SK-N-SH (cell line): ENCODE data around the gene ESRRG. TPM values are rescaled to one million over a fixed set of nuclear protein-coding genes. Genes with fewer than 3 reads are reported as not detected.

ENCODE experiments used
- CTCF ChIA-PET: fragments of 300-600, 350-600 bp; formaldehyde crosslinking; extraction: SDS; loops from one replicate; lab custom pipeline; 2021; lab: Yijun Ruan, JAX
- POLR2A ChIA-PET: fragments of 350-600 bp; sonication (Branson Sonifier 250); formaldehyde crosslinking; extraction: SDS; loops from one replicate; lab custom pipeline; 2020; ENCODE audit warnings: antibody characterized with exemption, inconsistent platforms; lab: Yijun Ruan, JAX
- DNase-seq: peaks from one replicate; pipeline ENCODE4 v3.0.0; 2012
- H2AFZ ChIP-seq: fragments of 200-600 bp; sonication (generic); 2 replicates; pipeline ENCODE4 v1.8.1; 2016; ENCODE audit warnings: antibody characterized with exemption, mild to moderate bottlenecking, low read depth
- H3F3A ChIP-seq: fragments of 200-600 bp; sonication (generic); replicated peaks from 2 replicates; pipeline ENCODE3; 2016; ENCODE audit warnings: antibody characterized with exemption, mild to moderate bottlenecking; ENCODE audit not compliant: insufficient read depth
- H3K27ac ChIP-seq, 2 experiments: fragments of 200-500 bp in 1 of 2; fragments of 200-600 bp in 1 of 2; sonication (Bioruptor generic) in 1 of 2; sonication (generic), shearing (Covaris generic) in 1 of 2; 2 replicates each; pipeline versions ENCODE4 v1.5.1 to v1.6.1; 2014 to 2016; ENCODE audit warnings: low read depth in 2 of 2, inconsistent platforms in 1 of 2, low read length in 1 of 2, mild to moderate bottlenecking in 1 of 2, mixed read lengths in 1 of 2
- H3K27me3 ChIP-seq: fragments of 200-600 bp; sonication (generic), shearing (Covaris generic); 2 replicates; pipeline ENCODE4 v1.6.1; 2016; ENCODE audit warnings: mixed run types; ENCODE audit not compliant: insufficient read depth
- H3K36me3 ChIP-seq, 2 experiments: fragments of 200-500 bp in 1 of 2; fragments of 200-600 bp in 1 of 2; sonication (Bioruptor generic) in 1 of 2; sonication (generic) in 1 of 2; replicated peaks in 1 of 2; 2 replicates each; pipeline versions ENCODE3 to v1.5.1; 2014 to 2016; ENCODE audit warnings: low read length in 1 of 2, mild to moderate bottlenecking in 1 of 2; ENCODE audit not compliant: insufficient read depth in 2 of 2, control insufficient read depth in 1 of 2
- H3K4me1 ChIP-seq, 2 experiments: fragments of 200-500 bp in 1 of 2; fragments of 200-600 bp in 1 of 2; sonication (Bioruptor generic) in 1 of 2; sonication (generic), shearing (Covaris generic) in 1 of 2; 2 replicates each; pipeline versions ENCODE4 v1.5.1 to v1.6.1; 2014 to 2016; ENCODE audit warnings: low read depth in 1 of 2, low read length in 1 of 2, mixed run types in 1 of 2; ENCODE audit not compliant: insufficient read depth in 2 of 2, control insufficient read depth in 1 of 2
- H3K4me2 ChIP-seq: fragments of 200-600 bp; sonication (generic), shearing (Covaris generic); 2 replicates; pipeline ENCODE4 v1.6.1; 2017; ENCODE audit warnings: mixed run types
- H3K4me3 ChIP-seq, 2 experiments: fragments of 200-500 bp in 1 of 2; fragments of 200-600 bp in 1 of 2; sonication (Bioruptor generic) in 1 of 2; sonication (generic), shearing (Covaris generic) in 1 of 2; 2 replicates each; pipeline versions ENCODE4 v1.5.1 to v1.8.1; 2014 to 2016; ENCODE audit warnings: low read depth in 2 of 2, inconsistent platforms in 1 of 2, low read length in 1 of 2, mild to moderate bottlenecking in 1 of 2, mixed read lengths in 1 of 2, moderate library complexity in 1 of 2
- H3K79me2 ChIP-seq: fragments of 200-600 bp; sonication (generic); 2 replicates; pipeline ENCODE4 v1.8.1; 2017; ENCODE audit warnings: mild to moderate bottlenecking; ENCODE audit not compliant: insufficient read depth
- H3K9ac ChIP-seq: fragments of 200-600 bp; sonication (generic); 2 replicates; pipeline ENCODE4 v1.6.1; 2017; ENCODE audit warnings: mixed run types
- H3K9me2 ChIP-seq: fragments of 200-600 bp; sonication (generic); 2 replicates; pipeline ENCODE4 v1.6.1; 2017; ENCODE audit warnings: mixed run types
- H3K9me3 ChIP-seq: fragments of 200-600 bp; sonication (generic); 2 replicates; pipeline ENCODE4 v1.6.1; 2017; ENCODE audit warnings: mixed run types, mild to moderate bottlenecking, moderate library complexity
- H4K20me1 ChIP-seq: fragments of 200-600 bp; sonication (generic); 2 replicates; pipeline ENCODE4 v1.6.1; 2017; ENCODE audit warnings: mild to moderate bottlenecking, mixed run types; ENCODE audit not compliant: insufficient read depth
- CHD2 ChIP-seq: fragments of 150-350 bp; IDR thresholded peaks from 2 replicates; pipeline ENCODE4 v1.6.1; 2018; ENCODE audit warnings: low read length; ENCODE audit not compliant: partially characterized antibody
- CTCF ChIP-seq: fragments of 200-600 bp; sonication (generic); IDR thresholded peaks from 2 replicates; pipeline ENCODE4 v1.6.1; 2017; ENCODE audit warnings: antibody characterized with exemption, mild to moderate bottlenecking, moderate library complexity
- ELF1 ChIP-seq: IDR thresholded peaks from 2 replicates; pipeline ENCODE4 v1.4.0; 2012
- EP300 ChIP-seq, 2 experiments: IDR thresholded peaks; 2 replicates each; pipeline versions ENCODE4 v1.4.0 to v1.6.1; 2012; ENCODE audit warnings: borderline replicate concordance in 1 of 2, low read depth in 1 of 2, low read length in 1 of 2
- FOXM1 ChIP-seq: IDR thresholded peaks from 2 replicates; pipeline ENCODE4 v1.4.0; 2012; ENCODE audit warnings: low read depth, mild to moderate bottlenecking
- GATA2 ChIP-seq: sonication (generic); formaldehyde crosslinking; IDR thresholded peaks from 2 replicates; pipeline ENCODE4 v1.5.0; 2020; ENCODE audit warnings: mild to moderate bottlenecking, missing genetic modification reagents
- IRF3 ChIP-seq: fragments of 150-350 bp; IDR thresholded peaks from 2 replicates; pipeline ENCODE4 v1.6.1; 2016; ENCODE audit warnings: mild to moderate bottlenecking, low read depth, low read length
- JUND ChIP-seq: IDR thresholded peaks from 2 replicates; pipeline ENCODE4 v1.4.0; 2012
- MAX ChIP-seq: IDR thresholded peaks from 2 replicates; pipeline ENCODE4 v1.4.0; 2012; ENCODE audit warnings: low read depth
- MEF2A ChIP-seq: IDR thresholded peaks from 2 replicates; pipeline ENCODE4 v1.4.0; 2012; ENCODE audit warnings: low read depth, borderline replicate concordance
- MXI1 ChIP-seq: IDR thresholded peaks from 2 replicates; pipeline ENCODE4 v1.6.1; 2012; ENCODE audit warnings: mild to moderate bottlenecking, low read depth, low read length, improper control_type of control experiment
- NFIC ChIP-seq: IDR thresholded peaks from 2 replicates; pipeline ENCODE4 v1.4.0; 2012; ENCODE audit warnings: borderline replicate concordance
- PBX3 ChIP-seq: IDR thresholded peaks from 2 replicates; pipeline ENCODE4; 2012
- POLR2AphosphoS5 ChIP-seq: IDR thresholded peaks from 2 replicates; pipeline ENCODE4 v1.6.1; 2012; ENCODE audit warnings: low read depth, low read length
- RAD21 ChIP-seq: IDR thresholded peaks from 2 replicates; pipeline ENCODE4 v1.6.1; 2012; ENCODE audit warnings: mild to moderate bottlenecking, low read length
- RCOR1 ChIP-seq: fragments of 150-350 bp; IDR thresholded peaks from 2 replicates; pipeline ENCODE4 v1.6.1; 2017; ENCODE audit warnings: antibody characterized with exemption, low read length
- REST ChIP-seq: IDR thresholded peaks from 2 replicates; pipeline ENCODE4 v1.6.1; 2012; ENCODE audit warnings: mild to moderate bottlenecking, low read depth, low read length, moderate library complexity
- RXRA ChIP-seq: IDR thresholded peaks from 2 replicates; pipeline ENCODE4 v1.4.0; 2012; ENCODE audit warnings: low read depth, mild to moderate bottlenecking, borderline replicate concordance
- SMC3 ChIP-seq: IDR thresholded peaks from 2 replicates; pipeline ENCODE4 v1.6.1; 2012; ENCODE audit warnings: low read depth, low read length, improper control_type of control experiment
- TAF1 ChIP-seq: IDR thresholded peaks from 2 replicates; pipeline ENCODE4 v1.6.1; 2012; ENCODE audit warnings: low read depth, mild to moderate bottlenecking, low read length, moderate library complexity, borderline replicate concordance
- TEAD4 ChIP-seq: IDR thresholded peaks from 2 replicates; pipeline ENCODE4 v1.4.0; 2012; ENCODE audit warnings: mild to moderate bottlenecking, borderline replicate concordance; ENCODE audit not compliant: insufficient read depth
- WGBS: methylation state at CpG from one replicate; pipeline ENCODE4 v1.1.6; 2017; ENCODE audit warnings: low lambda C conversion rate; 5-methylcytosine and 5-hydroxymethylcytosine counted together
- polyA plus RNA-seq, 3 experiments: library from polyadenylated mRNA; depleted of rRNA; stranded (reverse); fragments of >200 nt; gene quantifications; 2 replicates each; pipeline ENCODE4 v1.2.3, GENCODE V29; 2012

Gene ESRRG
- polyA plus RNA-seq, 1 of the 3 experiments (the other 2 are of a cell fraction), result 0.26 TPM

- Histone ChIP-seq H3K9me3 (no peaks in the 10 kb centered on the region), H3K27me3 (no peaks in the 10 kb centered on the region), H4K20me1 (no peaks in the 10 kb centered on the region), H3K4me3 (no peak overlapping the region), H3K79me2 (no peaks in the 10 kb centered on the region), H3K9me2 (no peaks in the 10 kb centered on the region), H3K4me1 (peaks cover 0 to 2% of the 10 kb centered on the region in 2 experiments; a peak in 1 of 4 replicates), H3K9ac (no peak overlapping the region), H2AFZ (no peak overlapping the region), H3K4me2 (no peak overlapping the region), H3K27ac (no peak overlapping the region), H3F3A (no peaks in the 10 kb centered on the region), H3K36me3 (no peaks in the 10 kb centered on the region)
- 39% methylated on average over 2 of the region's 2 CpGs for WGBS
- TF ChIP-seq TEAD4, result no peak
- no peak for TF ChIP-seq GATA2 (CRISPR knock-in tag)
- no peak for TF ChIP-seq JUND
- no peak for TF ChIP-seq ELF1
- TF ChIP-seq EP300 (IDR thresholded peaks at IDR 0.05; ENCODE audit: borderline replicate concordance in 1 of 2, low read depth in 1 of 2, low read length in 1 of 2), result no peak
- no peak for TF ChIP-seq RAD21
- no peak for TF ChIP-seq MAX
- TF ChIP-seq RXRA, result no peak
- POLR2A ChIA-PET, result no interaction called here
- DNase-seq, result no peak
- CTCF ChIA-PET, result interaction anchor here (0.9 to 2.3 kb wide), 3 partner anchors 9 to 520 kb away, joined by 3 to 12 read pairs (median 4); no protein-coding TSS in a partner anchor
These were observed 17.1 kb upstream of the ESRRG start for GRCh38 chr1:216740331-216740730.

- DNase-seq, result no peak
- Histone ChIP-seq H2AFZ (no peak overlapping the region), H3K9me3 (no peaks in the 10 kb centered on the region), H3K27me3 (no peaks in the 10 kb centered on the region), H3K36me3 (no peaks in the 10 kb centered on the region), H3K9me2 (no peaks in the 10 kb centered on the region), H3K4me1 (peaks cover 0 to 2% of the 10 kb centered on the region in 2 experiments; a peak in 1 of 4 replicates), H3K27ac (no peak overlapping the region), H3K4me2 (no peak overlapping the region), H3F3A (no peaks in the 10 kb centered on the region), H3K9ac (no peak overlapping the region), H3K4me3 (no peak overlapping the region), H4K20me1 (no peaks in the 10 kb centered on the region), H3K79me2 (no peaks in the 10 kb centered on the region)
- ChIA-PET POLR2A (no interaction called here), CTCF (interaction anchor here (0.9 to 2.3 kb wide), 3 partner anchors 10 to 519 kb away, joined by 3 to 12 read pairs (median 4); no protein-coding TSS in a partner anchor)
- WGBS, result 62% methylated on average over 5 of the region's 5 CpGs
- no peak for TF ChIP-seq CTCF
- no peak for TF ChIP-seq MEF2A
- TF ChIP-seq FOXM1, result no peak
- no peak for TF ChIP-seq SMC3
- no peak for TF ChIP-seq NFIC
- no peak for TF ChIP-seq REST
- no peak for TF ChIP-seq TAF1
- no peak for TF ChIP-seq RCOR1
- no peak for TF ChIP-seq IRF3
- TF ChIP-seq TEAD4, result no peak
- TF ChIP-seq POLR2AphosphoS5, result no peak
- no peak for TF ChIP-seq ELF1
- no peak for TF ChIP-seq CHD2
- TF ChIP-seq PBX3, result no peak
- TF ChIP-seq JUND, result no peak
- TF ChIP-seq EP300 (IDR thresholded peaks at IDR 0.05; ENCODE audit: borderline replicate concordance in 1 of 2, low read depth in 1 of 2, low read length in 1 of 2), result no peak
- TF ChIP-seq MXI1, result no peak
These were observed 16.6 kb upstream of the ESRRG start for GRCh38 chr1:216739793-216740192.
